ENCODE measurements around the gene HS3ST1.

DNA sequence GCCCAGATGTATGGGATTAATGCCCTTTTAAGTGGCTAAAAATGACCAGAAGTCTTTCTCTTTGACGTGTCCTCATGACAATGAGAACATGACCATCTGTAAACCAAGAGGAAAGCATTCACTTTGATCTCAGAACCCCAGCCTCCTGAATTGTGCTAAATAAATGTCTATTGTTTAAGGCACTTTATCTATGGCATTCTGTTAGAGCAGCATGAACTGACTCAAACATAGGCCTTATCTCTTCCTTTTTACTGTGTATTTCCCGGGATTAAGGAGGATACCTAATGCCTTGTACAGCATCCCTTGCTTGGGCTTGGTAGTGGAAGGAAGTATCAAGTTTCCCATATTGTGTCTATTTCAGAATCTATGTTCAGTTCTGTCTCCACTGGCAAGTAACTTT is 47.2 kb upstream of the HS3ST1 start:
- TF ChIP-seq, protein P1, sequence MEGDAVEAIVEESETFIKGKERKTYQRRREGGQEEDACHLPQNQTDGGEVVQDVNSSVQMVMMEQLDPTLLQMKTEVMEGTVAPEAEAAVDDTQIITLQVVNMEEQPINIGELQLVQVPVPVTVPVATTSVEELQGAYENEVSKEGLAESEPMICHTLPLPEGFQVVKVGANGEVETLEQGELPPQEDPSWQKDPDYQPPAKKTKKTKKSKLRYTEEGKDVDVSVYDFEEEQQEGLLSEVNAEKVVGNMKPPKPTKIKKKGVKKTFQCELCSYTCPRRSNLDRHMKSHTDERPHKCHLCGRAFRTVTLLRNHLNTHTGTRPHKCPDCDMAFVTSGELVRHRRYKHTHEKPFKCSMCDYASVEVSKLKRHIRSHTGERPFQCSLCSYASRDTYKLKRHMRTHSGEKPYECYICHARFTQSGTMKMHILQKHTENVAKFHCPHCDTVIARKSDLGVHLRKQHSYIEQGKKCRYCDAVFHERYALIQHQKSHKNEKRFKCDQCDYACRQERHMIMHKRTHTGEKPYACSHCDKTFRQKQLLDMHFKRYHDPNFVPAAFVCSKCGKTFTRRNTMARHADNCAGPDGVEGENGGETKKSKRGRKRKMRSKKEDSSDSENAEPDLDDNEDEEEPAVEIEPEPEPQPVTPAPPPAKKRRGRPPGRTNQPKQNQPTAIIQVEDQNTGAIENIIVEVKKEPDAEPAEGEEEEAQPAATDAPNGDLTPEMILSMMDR (IDR thresholded peaks at IDR 0.05), result no peak
- TF ChIP-seq POLR2AphosphoS5 (IDR thresholded peaks at IDR 0.05), result no peak

Measured in sigmoid colon (tissue), 4 donors.